ENCODE measurements around the gene FGA.

DNA sequence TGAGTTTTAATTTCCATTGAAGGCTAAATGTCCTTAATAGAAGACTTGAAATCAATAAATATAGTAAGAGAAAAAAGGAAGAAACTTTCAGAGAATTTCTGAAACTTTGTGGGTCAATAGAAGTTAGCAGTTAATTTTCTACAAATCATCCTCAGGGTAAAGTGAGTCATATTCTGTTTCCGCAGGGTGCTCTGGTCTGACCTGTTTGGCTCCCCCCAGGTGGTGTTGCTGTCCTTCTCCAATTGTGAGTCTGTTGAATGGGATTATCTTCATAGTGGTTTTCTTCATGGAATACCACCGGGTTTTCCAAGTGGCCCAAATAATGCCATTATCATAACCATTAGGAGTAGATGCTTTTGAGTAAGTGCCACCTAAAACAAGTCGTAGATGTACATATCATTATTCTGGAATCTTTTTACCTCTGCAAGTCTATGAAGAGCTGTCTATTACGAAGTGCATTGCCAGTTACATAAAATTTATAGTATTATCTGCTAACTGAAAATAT lies 14.2 kb upstream of the FGA start:
- TF ChIP-seq ZNF316 (IDR thresholded peaks at IDR 0.05) = no peak
- no peak for TF ChIP-seq EZH2 (IDR thresholded peaks at IDR 0.05; ENCODE audit: borderline replicate concordance, low read depth, low read length)
- no peak for TF ChIP-seq CBX2 (IDR thresholded peaks at IDR 0.05; ENCODE audit: insufficient read depth, low read length, poor library complexity, severe bottlenecking)
- no peak for TF ChIP-seq EGR1 (conservative IDR thresholded peaks at IDR 0.05)
- no peak for TF ChIP-seq ZNF354B (CRISPR knock-in tag; IDR thresholded peaks at IDR 0.05)

Data from K562 (cell line).